AG04449 (cell line): ENCODE measurements around the gene TRIM14.

Experiments used
- CTCF ChIA-PET: fragments of 350-600 bp; formaldehyde crosslinking; extraction: SDS; loops from one replicate; lab custom pipeline; 2021; ENCODE audit warnings: antibody characterized with exemption; lab: Yijun Ruan, JAX
- POLR2A ChIA-PET: fragments of 400-600, 350-600 bp; formaldehyde crosslinking; extraction: SDS; loops from one replicate; lab custom pipeline; 2020; ENCODE audit warnings: antibody characterized with exemption, inconsistent platforms; lab: Yijun Ruan, JAX
- DNase-seq: peaks from one replicate; pipeline ENCODE4 v3.0.0-alpha.2; 2010; ENCODE audit warnings: low read depth, low spot score
- H3K4me3 ChIP-seq: 2 replicates; pipeline ENCODE4 v1.5.1; 2011; ENCODE audit warnings: low read depth, mild to moderate bottlenecking, control low read depth, low read length
- TF ChIP-seq, protein P1 (sequence below): IDR thresholded peaks from one replicate; pipeline ENCODE4 v1.5.1; 2011; ENCODE audit warnings: mild to moderate bottlenecking, moderate library complexity, low read length, control low read depth, inconsistent platforms; ENCODE audit not compliant: insufficient read depth; ENCODE audit errors: missing control alignments

TRIM14 gene

GRCh38 chr9:98159790-98160189 lies 40.8 kb upstream of the TRIM14 start:
- CTCF ChIA-PET = no interaction called here
- POLR2A ChIA-PET = no interaction called here
- no peak overlapping the region for H3K4me3 ChIP-seq
- DNase-seq = no peak
- TF ChIP-seq, protein P1, sequence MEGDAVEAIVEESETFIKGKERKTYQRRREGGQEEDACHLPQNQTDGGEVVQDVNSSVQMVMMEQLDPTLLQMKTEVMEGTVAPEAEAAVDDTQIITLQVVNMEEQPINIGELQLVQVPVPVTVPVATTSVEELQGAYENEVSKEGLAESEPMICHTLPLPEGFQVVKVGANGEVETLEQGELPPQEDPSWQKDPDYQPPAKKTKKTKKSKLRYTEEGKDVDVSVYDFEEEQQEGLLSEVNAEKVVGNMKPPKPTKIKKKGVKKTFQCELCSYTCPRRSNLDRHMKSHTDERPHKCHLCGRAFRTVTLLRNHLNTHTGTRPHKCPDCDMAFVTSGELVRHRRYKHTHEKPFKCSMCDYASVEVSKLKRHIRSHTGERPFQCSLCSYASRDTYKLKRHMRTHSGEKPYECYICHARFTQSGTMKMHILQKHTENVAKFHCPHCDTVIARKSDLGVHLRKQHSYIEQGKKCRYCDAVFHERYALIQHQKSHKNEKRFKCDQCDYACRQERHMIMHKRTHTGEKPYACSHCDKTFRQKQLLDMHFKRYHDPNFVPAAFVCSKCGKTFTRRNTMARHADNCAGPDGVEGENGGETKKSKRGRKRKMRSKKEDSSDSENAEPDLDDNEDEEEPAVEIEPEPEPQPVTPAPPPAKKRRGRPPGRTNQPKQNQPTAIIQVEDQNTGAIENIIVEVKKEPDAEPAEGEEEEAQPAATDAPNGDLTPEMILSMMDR = no peak

DNA sequence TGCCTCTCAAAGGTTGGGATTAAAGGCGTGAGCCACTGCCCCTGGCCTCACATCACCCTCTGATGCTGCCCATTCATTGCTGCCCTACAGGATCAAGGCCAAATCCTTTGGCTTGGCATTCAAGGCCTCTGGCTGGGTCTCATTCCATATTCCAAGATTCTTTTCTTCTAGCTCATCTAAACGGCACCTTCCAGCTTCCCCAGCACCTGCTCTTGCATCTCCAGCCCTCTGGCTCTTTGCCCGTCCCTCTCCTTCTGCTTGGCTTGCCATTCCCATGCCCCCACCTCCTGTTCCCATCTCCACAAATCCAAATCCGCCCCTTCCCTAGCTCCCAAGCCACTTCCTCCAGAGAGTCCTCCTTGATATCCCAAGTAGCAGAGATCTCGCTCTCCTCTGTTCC lies 40.3 kb upstream of the TRIM14 start:
- ChIA-PET CTCF (no interaction called here), POLR2A (no interaction called here)
- TF ChIP-seq, protein P1 = no peak
- no peak for DNase-seq
- no peak overlapping the region for H3K4me3 ChIP-seq

- POLR2A ChIA-PET = no interaction called here
- TF ChIP-seq, protein P1 = no peak
- H3K4me3 ChIP-seq = no peak overlapping the region
- CTCF ChIA-PET = interaction anchor here (1.4 kb wide), 1 partner anchor 20 kb away, joined by 3 read pairs; no protein-coding TSS in a partner anchor
- no peak for DNase-seq
Observed at GRCh38 chr9:98158071-98158831, 39.2 kb upstream of the TRIM14 start.

DNA sequence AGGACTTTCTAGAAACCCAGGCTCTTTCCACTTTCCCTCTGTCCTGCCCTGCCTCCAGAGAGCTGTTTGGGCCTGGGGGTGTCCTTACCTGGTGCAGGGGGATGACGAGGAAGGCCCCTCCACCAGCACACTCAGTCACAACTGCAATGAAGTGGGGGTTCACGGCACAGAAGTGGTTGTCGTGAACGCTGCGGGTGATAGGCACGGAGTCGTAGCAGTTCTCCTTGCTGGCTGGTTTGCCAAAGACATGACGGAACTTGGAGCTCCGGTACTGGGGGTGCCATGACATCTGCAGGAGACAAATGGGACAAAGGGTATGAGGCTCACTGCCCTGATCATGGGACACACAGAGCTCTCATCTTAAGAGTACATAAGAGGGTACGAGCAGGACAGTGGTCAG lies 38.4 kb upstream of the TRIM14 start:
- TF ChIP-seq, protein P1 = no peak
- no peak for DNase-seq
- no peak overlapping the region for H3K4me3 ChIP-seq
- CTCF ChIA-PET = interaction anchor here (1.4 kb wide), 1 partner anchor 21 kb away, joined by 3 read pairs; no protein-coding TSS in a partner anchor
- POLR2A ChIA-PET = no interaction called here

DNA sequence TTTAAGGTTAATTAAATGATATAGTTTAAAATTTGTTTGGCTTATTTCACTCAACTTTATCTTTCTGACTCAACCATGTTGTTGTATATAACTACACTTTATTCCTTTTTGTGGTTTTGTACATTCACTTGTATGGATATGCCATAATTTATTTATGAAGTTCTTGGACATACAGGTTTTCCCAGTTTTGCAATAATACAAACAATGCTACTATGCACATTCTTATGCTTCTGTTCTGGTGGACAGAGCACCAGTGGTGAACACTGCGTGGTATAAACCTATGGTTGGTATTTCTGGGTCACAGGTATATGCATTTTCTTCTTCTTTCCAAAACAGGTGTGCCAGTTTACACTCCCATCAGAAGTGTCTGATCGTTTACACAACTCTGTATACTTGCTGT lies 35.7 kb upstream of the TRIM14 start:
- DNase-seq = no peak
- ChIA-PET CTCF (no interaction called here), POLR2A (no interaction called here)
- TF ChIP-seq, protein P1 = no peak
- H3K4me3 ChIP-seq = no peak overlapping the region

DNA sequence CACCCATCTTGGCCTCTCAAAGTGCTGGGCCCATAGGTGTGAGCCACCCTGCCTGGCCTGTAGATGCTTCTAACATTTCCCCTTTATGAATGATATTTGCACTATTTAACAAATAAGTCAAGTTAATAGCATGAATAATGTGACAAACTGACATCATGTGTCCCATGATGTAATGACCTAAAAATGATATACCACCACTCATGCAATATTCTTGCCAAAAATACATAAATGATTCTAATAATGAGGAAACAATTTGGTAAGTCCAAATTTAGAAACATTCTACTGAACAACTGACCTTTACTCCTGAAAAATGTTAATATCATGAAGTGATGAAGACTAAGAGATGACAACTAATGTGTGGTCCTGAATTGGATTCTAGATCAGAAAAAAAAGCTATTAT lies 33.5 kb upstream of the TRIM14 start:
- ChIA-PET POLR2A (no interaction called here), CTCF (interaction anchor here (0.7 to 0.9 kb wide), 2 partner anchors 9 to 79 kb away, joined by 3 read pairs; no protein-coding TSS in a partner anchor)
- no peak overlapping the region for H3K4me3 ChIP-seq
- no peak for DNase-seq
- TF ChIP-seq, protein P1 = no peak
